Measurements from ENCODE around the gene SUN1.
"Not testable (repeated sequence)": the region's sequence is repeated elsewhere in the genome, so short reads cannot be mapped to it uniquely, and the experiment has no call there.

Gene SUN1

GRCh38 chr7:923108-924041, 91.1 kb downstream of the SUN1 start:
- DNase-seq: no peak

GRCh38 chr7:924042-924441, 91.8 kb downstream of the SUN1 start:
- DNase-seq: not testable (repeated sequence)

Measured in NCI-H524 (cell line).